HEK293T (cell line): Measurements from ENCODE around the gene KCNN2.

Experiments used
- ARNT ChIP-seq: fragments of 450-650 bp; IDR thresholded peaks from 2 replicates; pipeline ENCODE4 v1.6.1; 2017; ENCODE audit warnings: mild to moderate bottlenecking
- BHLHE40 ChIP-seq: fragments of 450-650 bp; IDR thresholded peaks from 2 replicates; pipeline ENCODE4 v1.6.1; 2016; ENCODE audit warnings: mild to moderate bottlenecking, moderate library complexity, borderline replicate concordance
- ELF4 ChIP-seq: fragments of 450-650 bp; IDR thresholded peaks from 2 replicates; pipeline ENCODE4 v1.6.1; 2017; ENCODE audit warnings: antibody characterized with exemption
- FOXA1 ChIP-seq: fragments of 450-650 bp; IDR thresholded peaks from 2 replicates; pipeline ENCODE4 v1.6.1; 2016; ENCODE audit warnings: mild to moderate bottlenecking
- FOXK2 ChIP-seq: fragments of 450-650 bp; IDR thresholded peaks from 2 replicates; pipeline ENCODE4 v1.6.1; 2016; ENCODE audit warnings: mild to moderate bottlenecking
- FOXM1 ChIP-seq: fragments of 450-650 bp; IDR thresholded peaks from 2 replicates; pipeline ENCODE4 v1.6.1; 2017; ENCODE audit warnings: mild to moderate bottlenecking, borderline replicate concordance
- L3MBTL2 ChIP-seq: fragments of 450-650 bp; conservative IDR thresholded peaks from 2 replicates; pipeline ENCODE4 v1.6.1; 2016; ENCODE audit warnings: mild to moderate bottlenecking
- NFRKB ChIP-seq: fragments of 450-650 bp; IDR thresholded peaks from 2 replicates; pipeline ENCODE4 v1.6.1; 2016; ENCODE audit warnings: mild to moderate bottlenecking, moderate library complexity
- SP1 ChIP-seq: fragments of 450-650 bp; IDR thresholded peaks from 2 replicates; pipeline ENCODE4 v1.6.1; 2017
- SUZ12 ChIP-seq: fragments of 450-650 bp; IDR thresholded peaks from 2 replicates; pipeline ENCODE4 v1.6.1; 2016; ENCODE audit warnings: mild to moderate bottlenecking
- TARDBP ChIP-seq: fragments of 450-650 bp; IDR thresholded peaks from 2 replicates; pipeline ENCODE4 v1.6.1; 2016
- TF ChIP-seq, protein P1 (sequence below): fragments of 450-650 bp; IDR thresholded peaks from 2 replicates; pipeline ENCODE4 v1.6.1; 2016

DNA sequence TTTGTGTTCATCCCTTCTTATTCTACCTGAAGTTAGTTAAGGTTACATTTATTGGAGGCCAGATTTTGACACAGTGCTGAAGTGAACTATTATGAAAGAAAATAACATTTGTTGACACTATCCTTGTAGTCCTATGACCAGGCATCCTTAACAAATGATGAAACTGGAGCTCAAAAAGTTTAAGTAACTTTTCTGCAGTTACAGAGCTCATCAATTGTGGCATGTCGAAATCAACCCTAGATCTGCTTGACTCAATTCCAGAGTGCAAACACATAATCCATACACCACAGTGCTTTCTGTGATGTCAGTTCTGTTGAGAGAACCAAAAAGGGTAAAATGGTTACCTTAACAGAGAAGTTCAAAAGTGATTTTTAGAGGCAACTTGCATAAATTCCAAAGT is 28.6 kb downstream of the KCNN2 start:
- TF ChIP-seq SUZ12 = no peak
- TF ChIP-seq SP1 = no peak
- TF ChIP-seq FOXM1 = no peak
- no peak for TF ChIP-seq ARNT
- no peak for TF ChIP-seq L3MBTL2
- TF ChIP-seq NFRKB = no peak
- TF ChIP-seq ELF4 = no peak
- TF ChIP-seq, protein P1, sequence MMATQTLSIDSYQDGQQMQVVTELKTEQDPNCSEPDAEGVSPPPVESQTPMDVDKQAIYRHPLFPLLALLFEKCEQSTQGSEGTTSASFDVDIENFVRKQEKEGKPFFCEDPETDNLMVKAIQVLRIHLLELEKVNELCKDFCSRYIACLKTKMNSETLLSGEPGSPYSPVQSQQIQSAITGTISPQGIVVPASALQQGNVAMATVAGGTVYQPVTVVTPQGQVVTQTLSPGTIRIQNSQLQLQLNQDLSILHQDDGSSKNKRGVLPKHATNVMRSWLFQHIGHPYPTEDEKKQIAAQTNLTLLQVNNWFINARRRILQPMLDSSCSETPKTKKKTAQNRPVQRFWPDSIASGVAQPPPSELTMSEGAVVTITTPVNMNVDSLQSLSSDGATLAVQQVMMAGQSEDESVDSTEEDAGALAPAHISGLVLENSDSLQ = no peak
- TF ChIP-seq BHLHE40 = no peak
- TF ChIP-seq FOXA1 = no peak
- TF ChIP-seq TARDBP = no peak
- no peak for TF ChIP-seq FOXK2
